Muscle of arm (tissue), 14 donors: Measurements from ENCODE around the gene TTLL10. TPM values are rescaled to one million over a fixed set of nuclear protein-coding genes. Genes with fewer than 3 reads are reported as not detected.

Experiments
- DNase-seq: peaks from one replicate; pipeline ENCODE4 v3.0.0-alpha.2; 2013
- long read RNA-seq, 11 donors: transcript quantifications; one replicate each; lab custom pipeline, GENCODE V29; 2026
- polyA plus RNA-seq, 12 donors: library from polyadenylated mRNA; unstranded; fragments of 120-200 nt; gene quantifications; one replicate each; pipeline ENCODE4 v1.2.1, GENCODE V29; 2013; ENCODE audit not compliant: insufficient read length in 12 of 12

The TTLL10 gene
- under 1 TPM in 7 of 12 donors, not detected in 5; 0.10 to 0.72 (median 0.33) TPM for polyA plus RNA-seq
- long read RNA-seq, donor 1, partial matches to known transcripts = 53 of 93 reads
- long read RNA-seq, donor 1, other reads (novel, unspliced or antisense) = 40 of 93 reads
- long read RNA-seq, donor 2 = 0 reads
- long read RNA-seq, donor 3 = 0 reads
- long read RNA-seq, donor 4 = 0 reads
- long read RNA-seq, donor 5 = 0 reads
- long read RNA-seq, donor 6 = 0 reads
- long read RNA-seq, donor 7 = 0 reads
- long read RNA-seq, donor 8 = 0 reads
- long read RNA-seq, donor 9 = 0 reads
- long read RNA-seq, donor 10 = 0 reads
- long read RNA-seq, donor 11 = 0 reads

GRCh38 chr1:1173793-1174415 lies at the start of gene TTLL10:
Gene TTLL10 (plus strand): TSS chr1:1173880. CDS start chr1:1179216, 5,336 bp downstream.
- no peak for DNase-seq

DNA sequence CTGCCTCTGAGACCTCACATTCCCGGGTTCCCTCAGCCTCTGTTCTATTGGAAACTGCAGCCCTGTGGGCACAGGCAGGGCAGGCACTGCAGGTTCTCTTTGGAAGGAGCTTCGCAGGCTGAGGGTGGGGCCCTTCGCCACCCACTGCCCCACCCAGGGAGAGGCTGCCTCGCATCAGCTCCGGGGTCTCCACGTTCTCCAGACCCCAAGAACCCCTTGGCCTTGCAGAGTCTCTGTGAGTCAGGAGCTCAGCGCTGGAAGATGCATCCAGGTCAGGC lies 49.2 kb upstream of the TTLL10 start:
- DNase-seq = no peak

GRCh38 chr1:1124786-1125642 lies 48.7 kb upstream of the TTLL10 start:
- no peak for DNase-seq

DNA sequence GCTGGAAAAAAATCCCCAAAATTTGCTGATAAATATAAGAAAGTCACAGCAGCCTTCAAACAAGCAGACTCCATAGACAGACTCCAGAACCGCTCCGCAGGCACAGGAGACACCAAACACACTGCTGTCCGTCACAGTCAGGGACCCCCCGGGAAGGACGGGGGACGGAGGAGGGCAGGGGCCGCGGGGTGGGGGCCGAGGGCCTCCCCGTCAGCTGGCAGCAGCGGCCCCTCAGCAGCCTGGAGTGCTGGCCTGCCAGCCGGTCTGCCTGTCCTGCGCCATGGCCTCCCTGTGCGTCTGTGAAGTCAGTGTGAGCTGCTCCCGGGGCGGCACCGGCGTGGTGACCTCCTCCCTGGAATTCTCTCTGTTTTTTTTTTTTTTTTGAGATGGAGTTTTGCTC lies 47.7 kb upstream of the TTLL10 start:
- no peak for DNase-seq

GRCh38 chr1:1127551-1128451 lies 45.9 kb upstream of the TTLL10 start:
- DNase-seq = no peak

GRCh38 chr1:1128454-1129139 lies 45.1 kb upstream of the TTLL10 start:
- no peak for DNase-seq

GRCh38 chr1:1129381-1129821 lies 44.3 kb upstream of the TTLL10 start:
- DNase-seq = peak; percentile 67

- DNase-seq = no peak
Measured at GRCh38 chr1:1130206-1131120, 43.2 kb upstream of the TTLL10 start.

GRCh38 chr1:1132042-1132950 lies 41.4 kb upstream of the TTLL10 start:
- no peak for DNase-seq

DNA sequence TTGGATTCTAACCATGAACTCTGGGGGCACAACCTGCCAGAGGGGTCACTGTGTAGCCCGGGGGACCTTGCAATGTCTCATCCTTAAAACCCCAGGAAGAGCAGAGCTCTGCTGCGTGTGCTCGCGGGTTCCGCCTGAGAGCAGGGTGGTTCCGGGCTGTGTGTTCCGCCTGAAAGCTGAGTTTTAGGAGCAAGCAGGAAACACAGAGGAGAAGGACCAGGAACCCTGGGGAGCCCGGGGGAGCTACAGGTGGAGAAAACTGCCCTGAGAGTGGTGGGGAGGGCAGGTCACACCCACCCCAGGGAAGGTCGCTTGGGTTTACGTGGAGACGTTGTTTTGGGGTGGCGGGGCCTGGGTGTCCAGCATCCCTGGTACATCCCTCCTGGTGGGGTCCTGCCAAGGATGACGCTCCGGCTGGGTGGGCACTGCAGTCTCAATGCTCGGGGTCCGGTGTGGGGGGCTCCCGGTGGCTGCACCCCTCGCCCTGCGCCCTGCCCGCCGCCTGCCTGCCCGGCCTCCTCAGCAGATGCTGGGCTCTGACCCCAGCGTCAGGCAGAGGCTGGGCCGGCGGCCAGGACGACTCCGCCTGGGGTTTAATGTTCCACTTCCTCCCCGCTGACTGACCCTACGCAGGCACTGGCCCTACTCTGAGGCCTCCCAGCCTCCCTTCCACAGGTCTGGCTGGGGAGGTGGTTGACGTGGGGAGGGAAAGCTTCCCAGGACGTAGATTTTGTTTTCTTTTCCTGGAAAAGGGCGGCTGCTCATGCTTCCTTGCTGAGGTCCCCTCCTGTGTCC lies 40.5 kb upstream of the TTLL10 start:
- peak; percentile 66 for DNase-seq

- DNase-seq = no peak
Measured at GRCh38 chr1:1134300-1134970, 39.2 kb upstream of the TTLL10 start.

- DNase-seq = no peak
Measured at GRCh38 chr1:1135339-1136136, 38.1 kb upstream of the TTLL10 start.

GRCh38 chr1:1136547-1137230 lies 37.0 kb upstream of the TTLL10 start:
- DNase-seq = no peak

DNA sequence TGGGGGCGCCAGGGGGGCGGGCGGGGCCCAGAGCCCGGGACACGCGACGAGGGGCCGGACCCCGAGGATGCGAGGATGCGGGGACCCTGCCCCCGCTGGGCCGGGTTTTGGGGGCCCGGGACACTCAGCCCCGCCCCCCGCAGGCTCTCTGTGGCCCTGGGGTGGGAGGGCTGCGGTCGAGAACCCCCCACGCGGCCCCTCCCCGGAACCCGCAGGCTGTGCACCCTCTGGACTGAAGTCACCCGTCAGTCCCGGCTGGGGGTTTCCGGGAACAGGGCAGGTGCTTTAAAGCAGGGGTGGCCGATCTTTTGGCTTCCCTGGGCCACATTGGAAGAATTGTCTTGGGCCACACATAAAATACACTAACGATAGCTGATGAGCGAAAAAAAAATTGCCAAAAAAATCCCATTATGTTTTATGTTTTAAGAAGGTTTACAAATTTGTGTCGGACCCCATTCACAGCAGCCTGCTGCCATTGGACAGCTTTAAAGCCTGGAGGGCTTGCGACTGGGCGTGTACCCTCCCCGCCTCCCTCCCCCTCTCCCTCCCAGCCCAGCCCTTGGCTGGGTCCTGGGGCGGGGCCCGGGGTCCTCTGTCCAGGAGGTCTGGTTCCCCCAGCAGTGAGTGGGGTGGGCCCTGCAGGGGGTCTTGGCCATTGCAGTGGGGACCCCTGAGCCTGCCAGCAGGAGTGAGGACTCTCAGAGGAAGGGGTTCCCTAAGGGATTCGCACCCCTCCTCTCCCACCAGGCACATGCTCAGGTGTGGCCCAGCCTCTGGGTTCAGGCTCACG lies 36.2 kb upstream of the TTLL10 start:
- no peak for DNase-seq

GRCh38 chr1:1140673-1141072 lies 33.0 kb upstream of the TTLL10 start:
- DNase-seq = no peak
